ENCODE results near the gene SAMMSON. TPM values are rescaled to one million over a fixed set of nuclear protein-coding genes. Genes with fewer than 3 reads are reported as not detected.

Gene SAMMSON
- total and polyA plus RNA-seq, 2 of the 4 experiments (the other 2 are of a cell fraction): not detected

DNA sequence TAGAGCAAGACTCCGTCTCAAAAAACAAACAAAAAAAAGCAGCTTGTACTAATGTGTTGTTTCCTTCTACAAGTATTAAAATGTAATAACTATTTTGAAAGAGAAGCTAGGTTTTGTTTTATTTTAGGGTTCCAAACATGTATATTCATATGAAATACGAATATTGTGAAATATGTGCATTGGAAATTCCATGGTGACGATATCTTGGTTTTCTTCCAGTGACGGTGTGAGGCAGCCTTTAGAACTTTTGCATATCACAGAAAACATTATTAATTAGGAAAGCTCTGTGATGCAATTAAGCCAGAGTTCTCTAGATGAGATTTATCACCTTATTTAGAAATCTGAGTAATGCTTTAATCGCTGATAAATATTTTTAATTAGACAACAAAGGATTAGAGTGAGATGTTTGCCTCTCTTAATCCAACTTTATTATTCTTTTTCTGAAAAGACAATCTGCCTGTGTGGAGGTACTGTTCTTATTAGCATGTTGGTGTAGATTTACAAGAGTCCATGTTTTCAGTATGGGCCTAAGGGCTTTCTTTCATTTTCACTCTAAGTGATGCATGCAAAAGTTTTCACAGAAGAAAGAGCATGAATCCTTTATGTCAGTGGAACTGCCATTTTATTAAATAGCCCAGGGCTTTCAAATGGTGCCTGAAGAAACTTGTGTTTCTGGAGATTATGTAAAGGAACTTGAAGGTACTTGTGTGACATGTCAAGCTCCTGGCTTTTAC is 37.7 kb upstream of the SAMMSON start:
- H3K4me1 ChIP-seq (ENCODE audit: control insufficient read depth, insufficient read depth, low read length): no peaks in the 10 kb centered on the region
- no peak overlapping the region for H4K5ac ChIP-seq (ENCODE audit: low read depth, low read length)
- BruUV-seq (replicated peaks): no TSS peak
- WGBS, 2 experiments (ENCODE audit: extremely low coverage in 2 of 2, insufficient read length in 1 of 2): no CpG with 5 or more reads among the region's 5 CpGs
- H3K18ac ChIP-seq (ENCODE audit: low read depth, low read length): no peak overlapping the region
- H2AFZ ChIP-seq (replicated peaks; ENCODE audit: low read length, poor library complexity): no peak overlapping the region
- H3K56ac ChIP-seq (ENCODE audit: extremely low read depth, insufficient read depth, low read length): no peak overlapping the region
- H3K4me3 ChIP-seq (ENCODE audit: insufficient read depth, low read depth, low read length): no peak overlapping the region
- no peak overlapping the region for H3K4me2 ChIP-seq (ENCODE audit: low read depth, low read length)
- no peak overlapping the region for H2AK5ac ChIP-seq (ENCODE audit: low read depth, low read length)
- DNase-seq (no peak), ATAC-seq (ENCODE audit: low read depth) (no peak)
- in situ Hi-C loops (cut with MboI; ENCODE audit: low sequenced_read_pairs): loop anchor here (25.0 kb wide), 1 partner anchor 800 kb away; no protein-coding TSS in a partner anchor
- H4K91ac ChIP-seq (ENCODE audit: insufficient read depth, low read depth, low read length): no peak overlapping the region
- no peak overlapping the region for H3K14ac ChIP-seq (replicated peaks; ENCODE audit: low read depth, low read length)
- TF ChIP-seq CEBPB (IDR thresholded peaks at IDR 0.05; ENCODE audit: low read depth, low read length) (peak; percentile 55), MAFK (IDR thresholded peaks at IDR 0.05; ENCODE audit: low read depth, low read length) (no peak)
- H3K9me1 ChIP-seq (ENCODE audit: insufficient read depth, low read length): peaks cover 3% of the 10 kb centered on the region; the same call in 1 of the 2 replicates
- H4K8ac ChIP-seq (ENCODE audit: low read depth in 2 of 2, low read length in 2 of 2): no peak overlapping the region
- no peaks in the 10 kb centered on the region for H3K27me3 ChIP-seq (ENCODE audit: control insufficient read depth, insufficient read depth, low read length)
- H3K9me3 ChIP-seq (ENCODE audit: control insufficient read depth, insufficient read depth, low read length): no peaks in the 10 kb centered on the region
- POLR2A ChIA-PET (ENCODE audit: unreplicated experiment): no interaction called here
- H4K20me1 ChIP-seq (ENCODE audit: insufficient read depth, low read length): no peaks in the 10 kb centered on the region
- H2BK20ac ChIP-seq (ENCODE audit: low read depth, low read length): no peak overlapping the region
- dilution Hi-C loops (cut with HindIII; ENCODE audit: low sequenced_read_pairs, unreplicated experiment): no loop called here
- H2BK15ac ChIP-seq (ENCODE audit: low read depth, low read length): no peak overlapping the region
- no peak overlapping the region for H3K23ac ChIP-seq (ENCODE audit: low read depth, low read length)
- no peak overlapping the region for H2AK9ac ChIP-seq (replicated peaks; ENCODE audit: low read depth, low read length, poor library complexity)
- H3K79me1 ChIP-seq (ENCODE audit: low read depth in 1 of 2, low read length in 2 of 2): no peaks in the 10 kb centered on the region
- H3K9ac ChIP-seq (ENCODE audit: low read depth, low read length): no peak overlapping the region
- H2BK5ac ChIP-seq (ENCODE audit: low read depth, low read length, poor library complexity, severe bottlenecking): no peak overlapping the region
- no peak overlapping the region for H3K4ac ChIP-seq (ENCODE audit: low read depth, low read length)
- no peak overlapping the region for H2BK120ac ChIP-seq (ENCODE audit: low read depth, low read length)
- intact Hi-C loops (cut with micrococcal nuclease): no loop called here
- CTCF ChIA-PET: no interaction called here
- no peak overlapping the region for H3K27ac ChIP-seq (ENCODE audit: insufficient read depth, low read length)
- H3K36me3 ChIP-seq (ENCODE audit: control insufficient read depth, insufficient read depth, low read length): peaks cover 23% of the 10 kb centered on the region
